NCI-H2107 (cell line): ENCODE data around the gene ARHGEF11.

ENCODE experiments used
- DNase-seq: peaks from one replicate; lab custom pipeline; 2025; lab: John Stamatoyannopoulos, UW

ARHGEF11 gene

DNA sequence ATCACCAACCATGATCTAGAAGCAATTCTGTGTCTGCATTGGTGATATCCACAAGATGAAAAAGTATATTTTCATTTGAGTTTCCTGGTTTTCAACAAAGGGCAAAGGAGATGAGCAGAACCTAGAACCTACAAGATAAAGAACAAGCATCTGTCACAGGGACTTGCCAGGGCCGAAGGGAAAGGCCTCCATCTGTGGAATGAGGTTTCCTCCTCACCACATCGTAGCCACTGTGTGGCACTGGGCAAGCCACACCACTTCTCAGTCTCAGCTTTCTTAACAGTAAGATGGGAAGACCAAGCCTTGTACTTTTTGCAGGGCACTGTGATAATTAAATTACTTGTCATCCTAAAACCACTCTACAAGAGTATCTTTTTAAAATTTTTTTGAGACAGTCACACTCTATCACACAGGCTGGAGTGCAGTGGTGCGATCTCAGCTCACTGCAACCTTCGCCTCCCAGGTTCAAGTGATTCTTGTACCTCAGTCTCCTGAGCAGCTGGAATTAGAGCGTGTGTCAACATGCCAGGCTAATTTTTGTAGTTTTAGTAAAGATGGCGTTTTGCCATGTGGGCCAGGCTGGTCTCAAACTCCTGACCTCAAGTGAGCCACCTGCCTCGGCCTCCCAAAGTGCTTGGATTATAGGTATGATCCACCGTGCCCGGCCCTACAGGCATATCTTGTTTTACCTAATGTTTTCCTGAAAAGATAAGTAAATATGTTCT, 45.8 kb downstream of the ARHGEF11 start:
- DNase-seq, result no peak

DNA sequence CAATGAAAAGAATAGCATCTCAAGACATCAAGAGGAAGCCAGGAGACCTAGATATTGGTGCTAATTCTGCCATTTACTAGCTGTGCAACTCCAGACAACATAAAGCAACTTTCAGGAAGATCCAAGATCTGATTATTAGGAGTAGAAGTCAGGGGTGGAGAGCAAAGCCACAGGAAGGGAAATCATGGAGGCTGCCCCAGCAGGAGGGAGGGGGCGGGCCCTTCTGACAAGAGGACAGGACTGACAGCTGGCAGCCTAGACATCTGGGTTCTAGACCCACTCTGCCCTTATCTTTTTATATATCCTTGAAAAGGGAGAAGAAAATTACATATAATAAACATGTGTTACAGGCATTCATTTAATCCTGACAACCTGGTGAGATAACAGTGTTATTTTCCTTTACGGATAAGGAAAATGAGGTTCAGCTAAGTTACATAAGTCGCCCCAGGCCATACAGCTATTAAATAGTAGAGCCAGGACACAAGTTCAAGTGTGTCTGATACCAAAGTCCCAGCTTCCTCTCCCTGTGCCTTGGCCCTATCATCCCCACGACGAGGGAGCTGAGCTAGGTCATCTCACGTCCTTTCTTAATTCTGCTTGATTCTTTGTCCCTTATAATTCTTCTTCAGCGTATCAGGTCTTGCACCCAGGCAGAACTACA, 46.6 kb downstream of the ARHGEF11 start:
- DNase-seq, result no peak

DNA sequence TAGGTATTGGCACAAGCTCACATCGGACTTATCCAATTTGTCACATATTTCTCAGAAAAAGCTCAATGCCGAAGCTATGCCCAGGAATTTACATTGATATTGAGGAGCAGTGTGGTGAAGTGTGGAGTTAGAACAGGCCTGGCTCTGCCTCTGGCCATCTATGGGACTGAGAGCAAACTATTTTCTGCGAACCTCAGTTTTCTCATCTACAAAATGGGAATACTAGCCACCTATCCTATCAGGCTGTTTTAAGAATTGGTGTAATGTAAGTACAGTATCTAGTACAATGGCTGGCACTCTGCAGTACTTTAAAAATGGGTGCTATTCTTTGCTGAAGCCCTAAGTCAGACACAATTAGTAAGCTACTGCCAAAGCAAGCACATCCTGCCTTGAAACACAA, 47.2 kb downstream of the ARHGEF11 start:
- no peak for DNase-seq

DNA sequence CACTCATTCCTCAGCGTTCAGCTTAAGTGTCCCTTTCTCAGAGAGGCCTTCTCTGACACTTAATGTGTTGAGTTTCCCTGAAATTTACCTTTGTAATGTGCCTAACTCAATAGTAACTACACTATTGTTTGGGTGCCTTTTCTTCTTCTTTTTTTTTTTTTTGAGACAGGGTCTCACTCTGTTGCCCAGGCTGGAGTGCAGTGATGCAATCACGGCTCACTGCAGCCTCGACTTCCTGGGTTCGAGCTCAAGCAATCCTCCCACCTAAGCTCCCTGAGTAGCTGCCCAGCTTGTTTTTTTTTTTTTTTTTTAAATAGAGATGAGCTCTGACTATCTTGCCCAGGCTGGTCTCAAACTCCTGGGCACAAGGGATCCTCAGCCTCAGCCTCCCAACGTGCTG, 50.1 kb downstream of the ARHGEF11 start:
- no peak for DNase-seq

DNA sequence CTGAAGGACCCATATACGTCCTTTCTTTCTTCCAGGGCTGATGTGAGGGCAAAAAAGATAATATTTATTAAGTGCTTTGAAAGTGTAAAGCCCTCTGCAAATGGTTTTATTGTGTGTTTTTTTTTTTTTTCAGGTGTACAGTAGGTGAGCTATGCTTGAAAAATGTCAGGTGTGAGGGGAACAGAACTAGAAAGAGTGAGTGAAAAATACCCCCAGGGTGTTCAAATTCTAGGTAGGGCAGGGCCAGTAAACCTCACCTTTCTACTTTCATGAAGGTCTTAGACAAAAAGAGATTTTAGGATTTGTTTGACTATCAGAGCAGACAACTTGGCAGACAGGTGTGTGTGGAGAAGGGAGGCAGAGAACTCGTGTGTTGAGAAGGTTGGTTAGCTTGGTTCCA, 51.3 kb downstream of the ARHGEF11 start:
- DNase-seq, result no peak

DNA sequence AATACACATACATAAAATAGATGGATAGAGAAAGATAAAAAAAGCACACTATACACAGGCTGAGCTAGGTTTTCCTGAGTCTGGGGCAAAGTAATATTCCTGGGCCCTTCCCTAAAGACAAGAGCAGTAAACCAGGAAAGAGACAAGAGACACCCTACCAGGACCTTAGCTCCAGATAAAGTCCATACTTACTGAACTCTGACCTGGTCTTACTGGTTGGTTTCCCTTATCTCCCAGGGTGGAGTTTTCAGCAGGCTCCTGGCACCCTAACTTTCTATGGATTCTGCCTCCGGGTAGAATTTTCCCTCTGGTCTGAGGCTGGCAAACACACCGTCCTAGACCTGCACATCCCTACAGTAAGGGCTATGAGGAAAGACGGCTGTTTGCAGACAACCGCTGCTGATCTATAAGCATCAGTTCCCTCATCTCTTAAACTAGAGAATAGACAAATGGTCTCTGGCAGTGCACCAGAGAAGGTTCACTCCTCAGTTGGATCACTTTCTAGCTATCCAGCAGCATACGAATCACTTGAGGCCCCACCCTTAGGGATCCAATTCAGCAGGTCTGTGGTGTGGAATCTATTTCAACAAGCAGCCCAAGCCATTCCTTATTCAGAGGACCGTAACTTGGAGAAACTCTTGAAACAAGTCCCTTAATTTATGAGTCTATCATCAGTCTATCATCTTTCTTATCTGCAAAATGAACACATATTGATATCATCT, 52.0 kb downstream of the ARHGEF11 start:
- no peak for DNase-seq

DNA sequence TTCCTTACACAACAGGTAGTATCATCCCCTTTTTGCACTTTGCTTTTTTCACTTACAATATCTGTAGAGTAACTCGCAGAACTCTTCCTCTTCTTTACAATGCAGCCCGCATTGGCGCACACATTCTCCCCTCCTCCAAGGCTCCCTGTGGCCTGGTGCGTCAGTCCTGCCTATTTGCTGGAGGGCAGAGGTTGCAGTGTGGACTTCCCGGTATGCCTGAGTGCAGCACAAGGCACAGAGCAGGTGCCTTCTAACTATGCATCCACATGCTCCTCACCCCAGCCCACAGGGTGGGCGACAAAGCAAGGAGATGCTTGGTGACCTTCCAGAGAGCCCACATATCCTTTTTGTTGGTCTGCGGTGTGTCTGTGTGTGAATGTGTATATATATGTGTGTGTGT, 53.3 kb downstream of the ARHGEF11 start:
- DNase-seq, result no peak

DNA sequence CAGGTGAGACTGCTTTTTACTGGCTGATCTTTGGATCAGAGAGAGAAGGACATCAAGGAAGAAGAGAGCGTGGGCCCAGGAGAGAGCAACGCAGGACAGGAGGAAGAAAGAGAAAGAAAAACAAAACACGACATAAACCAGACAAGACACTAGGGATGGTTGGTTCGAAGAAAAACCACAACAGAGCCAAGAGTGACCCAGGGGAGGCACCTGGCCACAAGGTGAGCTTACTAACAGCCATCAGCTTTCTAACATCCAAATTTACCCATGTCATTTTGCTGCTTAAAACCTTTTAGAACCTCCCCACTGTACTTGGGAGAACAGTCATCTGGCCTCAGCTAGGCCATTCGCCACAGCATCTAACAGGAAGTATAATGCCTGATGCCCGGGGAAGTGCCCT, 57.8 kb downstream of the ARHGEF11 start:
- DNase-seq, result no peak

DNA sequence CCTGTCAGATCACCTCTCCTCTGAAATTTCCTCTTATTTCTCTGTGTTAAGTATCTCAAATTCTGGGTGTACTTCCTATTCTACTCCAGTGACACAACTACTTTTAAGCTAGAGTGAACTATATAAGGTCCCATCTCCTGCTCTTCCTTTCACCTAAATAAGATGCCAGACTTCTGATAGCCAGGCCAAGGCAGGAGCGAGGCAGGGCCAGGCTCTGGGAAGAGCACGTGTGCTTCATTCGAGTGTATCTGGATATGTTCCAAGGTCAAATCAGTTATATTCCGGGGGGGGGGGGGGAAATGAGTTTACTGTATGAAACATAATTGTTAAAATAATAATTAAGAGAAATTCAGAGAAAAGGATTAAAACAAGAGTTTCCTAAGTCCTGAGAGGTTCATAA, 65.0 kb downstream of the ARHGEF11 start:
- DNase-seq, result no peak

DNA sequence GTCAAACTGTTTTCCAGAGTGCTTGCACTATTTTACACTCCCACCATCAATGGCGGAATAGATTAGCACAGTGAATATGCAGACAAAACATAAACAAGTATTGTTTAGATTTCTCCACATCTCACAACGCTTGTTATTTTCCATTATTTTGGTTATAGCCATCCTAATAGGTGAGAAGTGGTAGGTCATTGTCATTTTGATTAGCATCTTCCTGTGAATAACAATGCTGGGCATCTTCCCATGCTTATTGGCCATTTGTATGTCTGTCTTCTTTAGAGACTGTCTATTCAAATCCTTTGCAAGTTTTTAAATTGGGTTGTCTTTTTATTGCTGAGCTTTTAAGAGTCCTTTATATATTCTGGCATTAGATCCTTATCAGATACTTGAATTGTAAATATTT, 70.5 kb downstream of the ARHGEF11 start:
- DNase-seq, result no peak

DNA sequence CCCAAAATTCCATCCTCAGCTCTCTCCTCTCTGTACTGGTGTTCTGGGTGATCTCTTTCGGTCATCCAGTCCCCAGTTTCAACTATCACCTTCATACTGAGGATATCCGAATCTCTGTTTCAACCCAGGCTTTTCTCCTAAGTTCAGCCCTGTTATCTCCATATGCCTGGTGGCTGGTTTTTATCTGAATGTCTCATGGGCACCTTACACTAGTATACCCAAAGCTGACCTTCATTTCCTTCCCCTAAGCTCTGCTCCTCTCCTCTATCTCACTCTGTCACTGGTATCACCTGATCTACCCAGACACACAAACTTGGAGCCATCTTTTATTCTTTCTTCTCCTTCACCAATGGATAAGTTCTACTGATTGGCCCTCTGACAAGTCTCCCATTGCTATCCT, 72.1 kb downstream of the ARHGEF11 start:
- DNase-seq, result no peak

DNA sequence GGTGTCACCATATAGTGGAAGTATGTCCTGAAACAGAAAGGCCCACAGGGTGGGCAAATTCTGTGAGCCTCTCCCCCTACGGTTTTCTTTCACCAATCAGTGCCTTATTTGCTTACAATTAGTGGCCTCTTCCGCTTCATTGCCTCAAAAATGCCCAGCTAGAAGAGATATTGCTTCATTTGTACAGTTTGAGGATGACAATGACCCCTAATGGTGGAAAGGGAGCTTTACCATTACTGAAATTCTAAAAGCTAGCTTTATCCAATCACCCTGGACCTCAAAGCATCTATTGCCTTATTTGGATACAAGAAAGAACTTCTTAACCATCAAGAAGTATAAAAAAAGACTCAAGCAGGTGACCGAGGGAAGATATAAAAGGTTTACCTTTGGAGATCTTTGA, 75.5 kb downstream of the ARHGEF11 start:
- no peak for DNase-seq

DNA sequence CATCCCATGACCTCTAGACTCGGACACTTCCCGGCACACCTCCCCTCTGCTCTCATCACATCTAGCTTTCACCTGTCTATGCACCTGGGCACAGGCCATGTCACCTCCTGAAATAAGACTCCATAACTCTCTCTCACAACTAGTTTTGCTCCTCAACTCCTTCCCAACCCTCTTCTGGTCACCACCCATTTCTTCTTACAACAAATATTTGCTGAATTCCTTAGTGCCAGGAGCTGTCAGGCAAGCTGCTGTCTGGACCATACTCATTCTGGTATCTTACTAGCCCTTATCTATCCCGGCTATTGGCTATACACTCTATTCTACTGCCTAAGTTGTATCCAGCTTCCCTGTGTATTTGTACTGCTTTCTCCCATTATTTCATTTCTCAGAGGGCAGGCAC, 76.0 kb downstream of the ARHGEF11 start:
- DNase-seq, result no peak

DNA sequence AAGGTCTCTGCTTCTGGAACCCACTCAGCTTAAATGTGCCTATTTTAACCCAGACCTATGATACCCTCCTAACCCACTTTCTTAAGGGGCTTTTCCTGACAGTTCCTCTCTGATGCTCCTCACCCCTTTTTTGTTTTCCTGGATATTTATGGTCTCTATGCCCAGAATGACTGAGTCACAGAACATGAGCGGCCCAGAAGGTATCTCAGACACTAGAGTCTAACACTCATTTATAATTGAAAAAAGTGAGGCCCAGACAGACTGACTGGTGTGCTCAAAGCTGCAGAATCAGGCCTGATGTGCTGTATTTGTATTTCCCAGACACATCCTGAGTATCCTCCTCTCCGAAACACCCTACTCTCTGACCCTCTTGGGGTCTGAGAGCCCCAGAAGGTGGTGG, 81.1 kb downstream of the ARHGEF11 start:
- no peak for DNase-seq

DNA sequence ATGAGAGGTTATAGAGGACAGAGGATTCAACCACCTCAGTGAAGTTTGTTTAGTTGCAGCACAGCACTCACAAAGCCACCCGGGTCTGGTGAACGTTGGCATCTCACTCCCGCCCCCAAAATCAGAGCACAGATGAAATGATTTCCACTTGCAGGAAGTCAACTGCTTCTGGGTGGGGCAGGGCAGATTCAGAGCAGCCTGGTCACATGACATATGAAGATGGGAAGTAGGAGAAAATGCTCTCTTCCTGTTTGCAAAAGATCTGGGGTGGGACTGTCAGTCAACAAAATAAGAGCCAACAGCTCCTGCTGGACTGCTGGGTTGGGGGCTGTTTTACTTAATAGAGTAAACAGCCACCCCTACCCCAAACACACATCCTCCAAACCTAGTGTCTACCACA, 81.9 kb downstream of the ARHGEF11 start:
- no peak for DNase-seq

DNA sequence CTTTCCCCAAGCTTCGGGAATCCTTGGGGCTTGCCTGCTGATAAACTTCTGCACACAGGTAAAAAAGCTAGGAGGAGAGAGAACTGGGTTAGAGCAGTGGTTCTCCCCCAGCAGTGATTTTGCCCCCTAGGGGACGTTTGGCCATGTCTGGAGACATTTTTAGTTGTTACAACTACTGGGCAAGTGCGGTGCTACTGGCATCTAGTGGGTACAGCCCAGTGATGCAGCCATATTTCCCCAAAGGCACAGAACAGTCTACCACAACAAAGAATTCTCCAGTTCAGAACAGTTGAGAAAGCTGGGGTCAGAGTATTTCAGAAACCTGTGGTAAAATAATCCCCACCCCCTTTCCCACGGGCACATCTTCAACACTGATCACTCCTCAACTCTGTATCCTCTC, 83.8 kb downstream of the ARHGEF11 start:
- DNase-seq, result no peak

DNA sequence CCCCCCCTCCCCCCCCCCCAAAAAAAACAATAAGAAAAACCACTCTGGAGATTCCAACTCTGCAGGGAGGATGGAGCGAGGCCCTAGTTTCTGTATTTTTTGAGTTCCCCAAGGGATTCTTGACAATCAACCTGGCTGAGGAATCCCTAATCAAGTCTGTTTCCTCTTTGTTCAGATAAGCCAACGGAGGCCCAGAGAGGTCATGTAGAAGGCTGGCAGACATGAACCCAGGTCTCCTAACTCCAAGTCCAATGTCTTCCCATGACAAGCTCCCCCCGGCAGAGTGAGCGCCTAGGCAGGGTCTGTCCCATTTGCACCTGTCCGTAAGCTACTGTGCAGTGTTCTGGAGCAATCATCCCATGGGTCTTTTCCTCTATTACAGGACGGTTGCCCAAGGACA, 85.6 kb downstream of the ARHGEF11 start:
- no peak for DNase-seq

DNA sequence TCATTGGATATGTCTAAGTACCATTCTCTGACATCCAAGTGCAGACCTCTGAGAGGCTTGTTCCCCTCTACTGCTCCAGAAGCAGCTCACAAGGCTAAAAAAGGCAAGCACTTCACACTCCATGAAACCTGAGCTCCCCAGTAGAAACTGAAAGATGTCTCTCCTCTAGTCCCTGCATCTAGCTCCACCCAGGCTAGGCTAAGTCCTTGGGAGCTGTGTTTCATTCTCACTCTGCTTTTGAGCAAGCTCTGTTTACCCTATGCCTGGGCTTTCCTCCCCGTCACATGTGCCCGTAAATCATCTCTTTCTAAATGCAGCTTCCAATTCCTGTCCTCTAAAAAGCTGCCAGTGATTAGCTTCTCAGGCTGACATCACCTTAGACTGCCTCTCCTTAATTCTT, 86.1 kb downstream of the ARHGEF11 start:
- DNase-seq, result peak; percentile 47

DNA sequence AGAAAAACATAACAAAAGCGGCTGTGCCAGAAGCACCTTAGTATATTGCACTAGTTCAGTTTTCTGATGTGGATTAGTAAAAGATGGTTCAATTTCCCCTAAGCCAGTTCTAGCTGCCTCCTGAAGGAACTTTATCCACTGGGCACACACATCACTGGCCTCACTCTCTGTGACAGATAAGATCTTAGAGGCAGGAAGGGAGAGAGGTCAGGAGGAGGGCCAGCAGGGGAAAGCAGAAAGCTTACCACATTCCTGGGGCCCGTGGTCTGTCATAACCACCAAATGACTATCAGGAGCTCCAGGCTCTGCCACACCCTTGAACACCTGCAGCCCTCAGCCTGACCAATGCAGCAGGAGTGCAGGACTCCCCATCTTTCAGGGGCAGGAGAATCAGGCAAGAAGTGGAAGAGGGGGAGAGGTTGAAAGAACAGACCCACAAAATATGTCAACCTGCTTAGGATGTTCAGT, 87.3 kb downstream of the ARHGEF11 start:
- no peak for DNase-seq

DNA sequence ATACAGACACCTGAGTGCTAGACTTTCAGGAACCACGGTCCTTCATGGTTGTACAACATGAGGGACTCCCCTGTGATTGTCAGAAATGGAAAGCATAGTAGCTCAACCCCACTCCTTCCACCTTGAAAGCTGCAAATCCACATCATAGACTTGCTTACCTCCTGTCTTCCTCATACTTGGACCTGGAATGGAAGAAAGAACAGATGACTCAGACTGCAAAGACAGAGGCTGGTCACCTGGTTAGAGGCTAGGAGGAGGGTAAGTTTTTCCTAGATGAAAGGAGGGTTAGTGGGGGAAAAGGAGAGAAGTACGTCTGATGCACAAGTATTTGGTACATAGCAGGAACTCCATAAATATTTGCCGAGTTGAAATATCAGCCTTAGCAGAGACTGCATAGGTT, 87.9 kb downstream of the ARHGEF11 start:
- no peak for DNase-seq

DNA sequence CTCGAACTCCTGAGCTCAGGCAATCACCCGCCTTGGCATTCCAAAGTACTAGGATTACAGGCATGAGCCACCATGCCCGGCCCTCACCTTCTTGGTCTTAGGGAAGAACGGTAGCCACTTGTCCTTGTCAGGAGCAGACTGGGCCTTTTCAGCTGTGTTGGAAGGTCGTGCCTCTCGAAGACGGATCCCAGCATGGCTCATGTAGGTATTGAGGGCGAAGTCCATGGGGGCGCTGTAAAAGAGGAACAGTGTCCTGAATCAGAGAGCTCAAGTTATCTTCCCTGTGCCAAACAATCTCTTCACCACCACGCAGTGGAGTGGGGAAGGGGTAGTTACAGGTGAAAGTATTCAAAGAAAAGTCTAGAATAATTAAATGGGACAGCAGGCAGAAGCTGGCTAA, 89.2 kb downstream of the ARHGEF11 start:
- no peak for DNase-seq

DNA sequence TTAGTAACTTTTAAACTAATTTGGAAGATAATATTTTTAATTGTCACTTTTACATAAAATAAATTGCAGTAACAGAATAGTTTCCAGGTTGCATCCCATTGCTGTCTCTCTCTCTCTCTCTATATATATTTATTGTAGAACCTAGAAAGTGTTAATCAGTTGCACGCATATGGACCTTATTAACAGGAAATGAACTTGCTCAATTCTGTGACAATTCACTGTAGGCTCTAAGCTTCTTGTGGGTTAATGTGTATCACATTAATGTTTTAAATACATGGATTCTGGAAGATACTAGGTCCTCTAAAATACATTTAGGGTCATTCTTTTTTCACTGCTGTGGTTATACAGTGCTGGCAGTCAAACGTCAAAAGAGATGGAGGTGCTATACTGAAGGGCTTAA, 92.0 kb downstream of the ARHGEF11 start:
- DNase-seq, result no peak

DNA sequence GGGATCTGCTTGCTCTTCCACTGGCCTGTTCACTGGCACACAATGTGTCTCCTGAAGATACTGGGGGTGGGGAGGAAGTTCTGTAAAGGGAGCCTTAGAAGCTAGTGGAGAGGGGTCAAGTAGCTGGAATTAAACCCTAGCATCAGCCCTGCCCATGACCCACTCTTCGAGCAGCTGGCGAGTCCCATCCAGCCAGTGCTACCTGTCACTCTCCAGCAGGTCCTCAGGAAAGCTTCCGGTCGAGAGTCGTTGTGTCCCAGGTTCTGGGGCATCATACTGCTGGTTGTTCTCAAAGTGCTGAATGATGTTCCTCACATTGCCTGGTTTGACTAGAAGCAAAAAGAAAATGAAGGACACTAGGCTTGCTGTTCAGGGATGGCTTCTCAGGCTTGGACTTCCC, 94.2 kb downstream of the ARHGEF11 start:
- no peak for DNase-seq
